OCI-LY3 (cell line): ENCODE results near the gene CCDC172.

Experiments used
- CTCF ChIP-seq: fragments of 200-600, 300-600 bp; sonication (generic); IDR thresholded peaks from 2 replicates; pipeline ENCODE4 v1.5.1; 2014; ENCODE audit warnings: antibody characterized with exemption, low read length, low read depth
- EZH2phosphoT487 ChIP-seq: fragments of 200-600 bp; shearing (Covaris generic); IDR thresholded peaks from 2 replicates; pipeline ENCODE4 v1.6.1; 2018; ENCODE audit warnings: antibody characterized with exemption, mixed run types, low read depth

GRCh38 chr10:116398224-116398623, 74.0 kb downstream of the CCDC172 start:
- TF ChIP-seq CTCF = no peak
- no peak for TF ChIP-seq EZH2phosphoT487
